ENCODE results near the gene DMBX1. TPM values are rescaled to one million over a fixed set of nuclear protein-coding genes. Genes with fewer than 3 reads are reported as not detected.

Gene DMBX1
- polyA plus RNA-seq, 6 donors from 2014 or later, result not detected

- no peak overlapping the region for H3K27ac Mint-ChIP-seq
- ATAC-seq (ENCODE audit: low read depth in 2 of 2) (no peak), DNase-seq (no peak)
- no peaks in the 10 kb centered on the region for H3K4me1 Mint-ChIP-seq
- H3K9me3 Mint-ChIP-seq, result peaks cover 0 to 1% (median 0%) of the 10 kb centered on the region in 7 donors
- no peaks in the 10 kb centered on the region for H3K36me3 Mint-ChIP-seq
- H3K27me3 Mint-ChIP-seq, result peaks cover 22 to 46% (median 42%) of the 10 kb centered on the region in 3 donors
- H3K4me3 Mint-ChIP-seq, result no peak overlapping the region
Observed at GRCh38 chr1:46506470-46507219, 17.0 kb downstream of the DMBX1 start.

- no peak for ATAC-seq (ENCODE audit: low read depth in 2 of 2)
- Mint-ChIP-seq H3K4me1 (no peaks in the 10 kb centered on the region), H3K9me3 (peaks cover 0 to 1% (median 0%) of the 10 kb centered on the region in 7 donors), H3K27me3 (peaks cover 15 to 44% (median 37%) of the 10 kb centered on the region in 3 donors), H3K36me3 (no peaks in the 10 kb centered on the region), H3K27ac (peak overlapping the region in 1 of 6 donors; percentile 24), H3K4me3 (no peak overlapping the region)
- no peak for DNase-seq
Observed at GRCh38 chr1:46508757-46509156, 19.1 kb downstream of the DMBX1 start.

- DNase-seq, result no peak
- Mint-ChIP-seq H3K4me3 (no peak overlapping the region), H3K27ac (no peak overlapping the region), H3K27me3 (peaks cover 15 to 53% (median 37%) of the 10 kb centered on the region in 3 donors), H3K9me3 (peaks cover 0 to 1% (median 0%) of the 10 kb centered on the region in 7 donors), H3K4me1 (no peaks in the 10 kb centered on the region), H3K36me3 (no peaks in the 10 kb centered on the region)
- no peak for ATAC-seq (ENCODE audit: low read depth in 2 of 2)
Observed at GRCh38 chr1:46510341-46510997, 20.8 kb downstream of the DMBX1 start.

- H3K27ac Mint-ChIP-seq, result no peak overlapping the region
- no peak overlapping the region for H3K4me3 Mint-ChIP-seq
- no peaks in the 10 kb centered on the region for H3K4me1 Mint-ChIP-seq
- H3K9me3 Mint-ChIP-seq, result no peaks in the 10 kb centered on the region
- DNase-seq, result no peak
- no peak for ATAC-seq (ENCODE audit: low read depth in 2 of 2)
- H3K27me3 Mint-ChIP-seq, result peaks cover 15 to 58% (median 41%) of the 10 kb centered on the region in 3 donors
- H3K36me3 Mint-ChIP-seq, result no peaks in the 10 kb centered on the region
Observed at GRCh38 chr1:46510998-46511365, 21.3 kb downstream of the DMBX1 start.

- Mint-ChIP-seq H3K4me3 (no peak overlapping the region), H3K9me3 (no peaks in the 10 kb centered on the region), H3K36me3 (no peaks in the 10 kb centered on the region), H3K27me3 (peaks cover 23 to 63% (median 42%) of the 10 kb centered on the region in 3 donors), H3K4me1 (no peaks in the 10 kb centered on the region), H3K27ac (no peak overlapping the region)
- ATAC-seq (ENCODE audit: low read depth in 2 of 2), result no peak
- DNase-seq, result no peak
Observed at GRCh38 chr1:46512135-46512791, 22.6 kb downstream of the DMBX1 start.

GRCh38 chr1:46512792-46513190 lies 23.2 kb downstream of the DMBX1 start:
- ATAC-seq (ENCODE audit: low read depth in 2 of 2) (no peak), DNase-seq (no peak)
- Mint-ChIP-seq H3K9me3 (no peaks in the 10 kb centered on the region), H3K27me3 (peaks cover 26 to 63% (median 45%) of the 10 kb centered on the region in 3 donors), H3K4me3 (peak overlapping the region in 1 of 8 donors; percentile 61), H3K36me3 (no peaks in the 10 kb centered on the region), H3K27ac (no peak overlapping the region), H3K4me1 (no peaks in the 10 kb centered on the region)

- H3K36me3 Mint-ChIP-seq, result no peaks in the 10 kb centered on the region
- DNase-seq, result no peak
- no peak overlapping the region for H3K4me3 Mint-ChIP-seq
- H3K27ac Mint-ChIP-seq, result no peak overlapping the region
- no peaks in the 10 kb centered on the region for H3K9me3 Mint-ChIP-seq
- H3K4me1 Mint-ChIP-seq, result no peaks in the 10 kb centered on the region
- peaks cover 32 to 63% (median 46%) of the 10 kb centered on the region in 3 donors for H3K27me3 Mint-ChIP-seq
- ATAC-seq (ENCODE audit: low read depth in 2 of 2), result no peak
Observed at GRCh38 chr1:46513536-46513935, 23.9 kb downstream of the DMBX1 start.

GRCh38 chr1:46515576-46515975 lies 25.9 kb downstream of the DMBX1 start:
- Mint-ChIP-seq H3K4me1 (no peaks in the 10 kb centered on the region), H3K4me3 (no peak overlapping the region), H3K36me3 (no peaks in the 10 kb centered on the region), H3K9me3 (no peaks in the 10 kb centered on the region), H3K27me3 (peaks cover 30 to 75% (median 60%) of the 10 kb centered on the region in 3 donors), H3K27ac (no peak overlapping the region)
- ATAC-seq (ENCODE audit: low read depth in 2 of 2), result no peak
- no peak for DNase-seq

GRCh38 chr1:46516200-46516950 lies 26.7 kb downstream of the DMBX1 start:
- Mint-ChIP-seq H3K4me1 (no peaks in the 10 kb centered on the region), H3K9me3 (no peaks in the 10 kb centered on the region), H3K36me3 (no peaks in the 10 kb centered on the region), H3K4me3 (peak overlapping the region in 1 of 8 donors; percentile 56), H3K27me3 (peaks cover 30 to 73% (median 63%) of the 10 kb centered on the region in 3 donors), H3K27ac (no peak overlapping the region)
- no peak for ATAC-seq (ENCODE audit: low read depth in 2 of 2)
- DNase-seq, result no peak

GRCh38 chr1:46517010-46517600 lies 27.5 kb downstream of the DMBX1 start:
- Mint-ChIP-seq H3K9me3 (no peaks in the 10 kb centered on the region), H3K27ac (no peak overlapping the region), H3K27me3 (peaks cover 30 to 69% (median 67%) of the 10 kb centered on the region in 3 donors), H3K36me3 (no peaks in the 10 kb centered on the region), H3K4me3 (no peak overlapping the region), H3K4me1 (no peaks in the 10 kb centered on the region)
- DNase-seq, result no peak
- no peak for ATAC-seq (ENCODE audit: low read depth in 2 of 2)

- no peaks in the 10 kb centered on the region for H3K9me3 Mint-ChIP-seq
- no peaks in the 10 kb centered on the region for H3K36me3 Mint-ChIP-seq
- no peaks in the 10 kb centered on the region for H3K4me1 Mint-ChIP-seq
- no peak overlapping the region for H3K4me3 Mint-ChIP-seq
- DNase-seq (no peak), ATAC-seq (ENCODE audit: low read depth in 2 of 2) (no peak)
- peaks cover 26 to 60% (median 58%) of the 10 kb centered on the region in 3 donors for H3K27me3 Mint-ChIP-seq
- H3K27ac Mint-ChIP-seq, result no peak overlapping the region
Observed at GRCh38 chr1:46517932-46518498, 28.4 kb downstream of the DMBX1 start.

GRCh38 chr1:46519209-46519608 lies 29.6 kb downstream of the DMBX1 start:
- H3K27me3 Mint-ChIP-seq, result peaks cover 31 to 60% (median 56%) of the 10 kb centered on the region in 3 donors
- H3K9me3 Mint-ChIP-seq, result no peaks in the 10 kb centered on the region
- ATAC-seq (ENCODE audit: low read depth in 2 of 2), result no peak
- no peaks in the 10 kb centered on the region for H3K4me1 Mint-ChIP-seq
- H3K4me3 Mint-ChIP-seq, result no peak overlapping the region
- H3K27ac Mint-ChIP-seq, result no peak overlapping the region
- no peak for DNase-seq
- H3K36me3 Mint-ChIP-seq, result no peaks in the 10 kb centered on the region
